Erythroblast (primary cell): ENCODE data around the gene LATS2.

ENCODE experiments used
- GATA1 ChIP-seq: IDR thresholded peaks from 2 replicates; pipeline ENCODE4 v1.6.1; 2011; ENCODE audit warnings: low read depth, mild to moderate bottlenecking, control low read depth, low read length, moderate library complexity
- POLR2A ChIP-seq: IDR thresholded peaks from 2 replicates; pipeline ENCODE4 v1.6.1; 2011; ENCODE audit warnings: mild to moderate bottlenecking, low read length

- no peak for TF ChIP-seq POLR2A
- no peak for TF ChIP-seq GATA1
These were observed 40.8 kb downstream of the LATS2 start for GRCh38 chr13:21020581-21020980.
